A549 (cell line): ENCODE results near the gene TXK.

Source experiments
- CEBPB ChIP-seq, 2 experiments: fragments of >200 bp in 1 of 2; sonication (Bioruptor Twin) in 1 of 2; formaldehyde crosslinking in 1 of 2; IDR thresholded peaks; 2 replicates each; pipeline ENCODE4 v1.6.1; 2012 to 2016
- CHD4 ChIP-seq: fragments of 200-600 bp; sonication (generic); IDR thresholded peaks from 2 replicates; pipeline ENCODE4 v1.6.1; 2016; ENCODE audit warnings: antibody characterized with exemption, mild to moderate bottlenecking, borderline replicate concordance
- JUN ChIP-seq, 2 experiments: fragments of >200 bp; sonication (Bioruptor Twin); formaldehyde crosslinking; IDR thresholded peaks; 2 replicates in 1 of 2; 3 replicates in 1 of 2; pipeline ENCODE4 v1.6.1; 2016 to 2017
- JUNB ChIP-seq: fragments of >200 bp; sonication (Bioruptor Twin); formaldehyde crosslinking; IDR thresholded peaks from 2 replicates; pipeline ENCODE4 v1.6.1; 2016
- KDM1A ChIP-seq: fragments of 200-600 bp; sonication (generic); IDR thresholded peaks from 2 replicates; pipeline ENCODE4 v1.6.1; 2016; ENCODE audit warnings: low read depth, mild to moderate bottlenecking
- NPAS2 ChIP-seq: fragments of 250-450 bp; sonication (Bioruptor Pico); IDR thresholded peaks from 2 replicates; pipeline ENCODE4 v1.8.0; 2022; ENCODE audit warnings: mild to moderate bottlenecking, moderate library complexity, borderline replicate concordance
- NR3C1 ChIP-seq: fragments of >200 bp; sonication (Bioruptor Twin); formaldehyde crosslinking; IDR thresholded peaks from 3 replicates; pipeline ENCODE4 v1.6.1; 2017
- RARB ChIP-seq: fragments of 250-450 bp; sonication (Bioruptor Pico); IDR thresholded peaks from 2 replicates; pipeline ENCODE4 v1.8.0; 2021; ENCODE audit warnings: mild to moderate bottlenecking, moderate library complexity
- RCOR1 ChIP-seq: fragments of 150-350 bp; IDR thresholded peaks from 2 replicates; pipeline ENCODE4 v1.6.1; 2014; ENCODE audit warnings: antibody characterized with exemption, low read length, low read depth
- TF ChIP-seq, protein P1 (sequence below): fragments of >200 bp; sonication (Bioruptor Twin); formaldehyde crosslinking; IDR thresholded peaks from 3 replicates; pipeline ENCODE4 v1.5.1; 2016
- TF ChIP-seq, protein P2 (sequence below): fragments of 200-600 bp; sonication (generic); IDR thresholded peaks from 2 replicates; pipeline ENCODE4 v1.6.1; 2016; ENCODE audit warnings: antibody characterized with exemption, mild to moderate bottlenecking, moderate library complexity
- TF ChIP-seq, protein P3 (sequence below): fragments of 150-350 bp; IDR thresholded peaks from 2 replicates; pipeline ENCODE4 v1.6.1; 2014; ENCODE audit warnings: low read depth, mild to moderate bottlenecking, low read length
- TF ChIP-seq, protein P4 (sequence below): IDR thresholded peaks from 2 replicates; pipeline ENCODE4 v1.6.1; 2012
- TF ChIP-seq, protein P5 (sequence below): fragments of 250-450 bp; sonication (Bioruptor Pico); IDR thresholded peaks from 2 replicates; pipeline ENCODE4 v1.5.0; 2021; ENCODE audit warnings: mild to moderate bottlenecking, moderate library complexity, borderline replicate concordance

DNA sequence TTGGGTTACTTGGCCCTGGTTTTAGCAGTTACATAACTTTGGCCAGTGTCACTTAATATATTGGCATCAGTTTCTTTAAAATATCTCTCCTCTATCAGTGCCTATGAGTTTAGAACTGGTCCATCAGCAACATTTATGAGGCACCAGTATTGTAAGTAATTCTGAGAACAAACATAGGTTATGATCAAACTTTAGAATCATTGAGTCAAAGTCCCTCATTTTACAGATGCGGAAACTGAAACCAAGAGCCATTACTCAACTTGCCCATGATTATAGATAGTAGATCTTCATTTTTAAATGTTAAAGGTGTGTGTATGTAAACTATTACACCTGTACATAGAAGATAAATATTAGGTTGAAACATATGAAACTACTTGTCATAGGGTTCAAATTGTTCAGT lies 113.0 kb downstream of the TXK start:
- TF ChIP-seq, protein P1, sequence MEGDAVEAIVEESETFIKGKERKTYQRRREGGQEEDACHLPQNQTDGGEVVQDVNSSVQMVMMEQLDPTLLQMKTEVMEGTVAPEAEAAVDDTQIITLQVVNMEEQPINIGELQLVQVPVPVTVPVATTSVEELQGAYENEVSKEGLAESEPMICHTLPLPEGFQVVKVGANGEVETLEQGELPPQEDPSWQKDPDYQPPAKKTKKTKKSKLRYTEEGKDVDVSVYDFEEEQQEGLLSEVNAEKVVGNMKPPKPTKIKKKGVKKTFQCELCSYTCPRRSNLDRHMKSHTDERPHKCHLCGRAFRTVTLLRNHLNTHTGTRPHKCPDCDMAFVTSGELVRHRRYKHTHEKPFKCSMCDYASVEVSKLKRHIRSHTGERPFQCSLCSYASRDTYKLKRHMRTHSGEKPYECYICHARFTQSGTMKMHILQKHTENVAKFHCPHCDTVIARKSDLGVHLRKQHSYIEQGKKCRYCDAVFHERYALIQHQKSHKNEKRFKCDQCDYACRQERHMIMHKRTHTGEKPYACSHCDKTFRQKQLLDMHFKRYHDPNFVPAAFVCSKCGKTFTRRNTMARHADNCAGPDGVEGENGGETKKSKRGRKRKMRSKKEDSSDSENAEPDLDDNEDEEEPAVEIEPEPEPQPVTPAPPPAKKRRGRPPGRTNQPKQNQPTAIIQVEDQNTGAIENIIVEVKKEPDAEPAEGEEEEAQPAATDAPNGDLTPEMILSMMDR: no peak
- TF ChIP-seq, protein P2, sequence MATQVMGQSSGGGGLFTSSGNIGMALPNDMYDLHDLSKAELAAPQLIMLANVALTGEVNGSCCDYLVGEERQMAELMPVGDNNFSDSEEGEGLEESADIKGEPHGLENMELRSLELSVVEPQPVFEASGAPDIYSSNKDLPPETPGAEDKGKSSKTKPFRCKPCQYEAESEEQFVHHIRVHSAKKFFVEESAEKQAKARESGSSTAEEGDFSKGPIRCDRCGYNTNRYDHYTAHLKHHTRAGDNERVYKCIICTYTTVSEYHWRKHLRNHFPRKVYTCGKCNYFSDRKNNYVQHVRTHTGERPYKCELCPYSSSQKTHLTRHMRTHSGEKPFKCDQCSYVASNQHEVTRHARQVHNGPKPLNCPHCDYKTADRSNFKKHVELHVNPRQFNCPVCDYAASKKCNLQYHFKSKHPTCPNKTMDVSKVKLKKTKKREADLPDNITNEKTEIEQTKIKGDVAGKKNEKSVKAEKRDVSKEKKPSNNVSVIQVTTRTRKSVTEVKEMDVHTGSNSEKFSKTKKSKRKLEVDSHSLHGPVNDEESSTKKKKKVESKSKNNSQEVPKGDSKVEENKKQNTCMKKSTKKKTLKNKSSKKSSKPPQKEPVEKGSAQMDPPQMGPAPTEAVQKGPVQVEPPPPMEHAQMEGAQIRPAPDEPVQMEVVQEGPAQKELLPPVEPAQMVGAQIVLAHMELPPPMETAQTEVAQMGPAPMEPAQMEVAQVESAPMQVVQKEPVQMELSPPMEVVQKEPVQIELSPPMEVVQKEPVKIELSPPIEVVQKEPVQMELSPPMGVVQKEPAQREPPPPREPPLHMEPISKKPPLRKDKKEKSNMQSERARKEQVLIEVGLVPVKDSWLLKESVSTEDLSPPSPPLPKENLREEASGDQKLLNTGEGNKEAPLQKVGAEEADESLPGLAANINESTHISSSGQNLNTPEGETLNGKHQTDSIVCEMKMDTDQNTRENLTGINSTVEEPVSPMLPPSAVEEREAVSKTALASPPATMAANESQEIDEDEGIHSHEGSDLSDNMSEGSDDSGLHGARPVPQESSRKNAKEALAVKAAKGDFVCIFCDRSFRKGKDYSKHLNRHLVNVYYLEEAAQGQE: no peak
- TF ChIP-seq JUN (IDR thresholded peaks at IDR 0.05): no peak
- TF ChIP-seq, protein P3, sequence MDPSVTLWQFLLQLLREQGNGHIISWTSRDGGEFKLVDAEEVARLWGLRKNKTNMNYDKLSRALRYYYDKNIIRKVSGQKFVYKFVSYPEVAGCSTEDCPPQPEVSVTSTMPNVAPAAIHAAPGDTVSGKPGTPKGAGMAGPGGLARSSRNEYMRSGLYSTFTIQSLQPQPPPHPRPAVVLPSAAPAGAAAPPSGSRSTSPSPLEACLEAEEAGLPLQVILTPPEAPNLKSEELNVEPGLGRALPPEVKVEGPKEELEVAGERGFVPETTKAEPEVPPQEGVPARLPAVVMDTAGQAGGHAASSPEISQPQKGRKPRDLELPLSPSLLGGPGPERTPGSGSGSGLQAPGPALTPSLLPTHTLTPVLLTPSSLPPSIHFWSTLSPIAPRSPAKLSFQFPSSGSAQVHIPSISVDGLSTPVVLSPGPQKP: no peak
- no peak for TF ChIP-seq NR3C1
- no peak for TF ChIP-seq CHD4
- TF ChIP-seq NPAS2 (CRISPR knock-in tag): no peak
- no peak for TF ChIP-seq CEBPB (IDR thresholded peaks at IDR 0.05)
- no peak for TF ChIP-seq KDM1A
- TF ChIP-seq RCOR1: no peak
- no peak for TF ChIP-seq JUNB
- TF ChIP-seq, protein P4, sequence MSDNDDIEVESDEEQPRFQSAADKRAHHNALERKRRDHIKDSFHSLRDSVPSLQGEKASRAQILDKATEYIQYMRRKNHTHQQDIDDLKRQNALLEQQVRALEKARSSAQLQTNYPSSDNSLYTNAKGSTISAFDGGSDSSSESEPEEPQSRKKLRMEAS: no peak
- no peak for TF ChIP-seq RARB (CRISPR knock-in tag)
- TF ChIP-seq, protein P5, sequence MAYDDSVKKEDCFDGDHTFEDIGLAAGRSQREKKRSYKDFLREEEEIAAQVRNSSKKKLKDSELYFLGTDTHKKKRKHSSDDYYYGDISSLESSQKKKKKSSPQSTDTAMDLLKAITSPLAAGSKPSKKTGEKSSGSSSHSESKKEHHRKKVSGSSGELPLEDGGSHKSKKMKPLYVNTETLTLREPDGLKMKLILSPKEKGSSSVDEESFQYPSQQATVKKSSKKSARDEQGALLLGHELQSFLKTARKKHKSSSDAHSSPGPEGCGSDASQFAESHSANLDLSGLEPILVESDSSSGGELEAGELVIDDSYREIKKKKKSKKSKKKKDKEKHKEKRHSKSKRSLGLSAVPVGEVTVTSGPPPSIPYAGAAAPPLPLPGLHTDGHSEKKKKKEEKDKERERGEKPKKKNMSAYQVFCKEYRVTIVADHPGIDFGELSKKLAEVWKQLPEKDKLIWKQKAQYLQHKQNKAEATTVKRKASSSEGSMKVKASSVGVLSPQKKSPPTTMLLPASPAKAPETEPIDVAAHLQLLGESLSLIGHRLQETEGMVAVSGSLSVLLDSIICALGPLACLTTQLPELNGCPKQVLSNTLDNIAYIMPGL (CRISPR knock-in tag): no peak
